Right renal cortex interstitium (tissue), 3 donors: ENCODE data around the gene GMIP. TPM values are rescaled to one million over a fixed set of nuclear protein-coding genes. Genes with fewer than 3 reads are reported as not detected.

Experiments
- DNase-seq, 3 donors: peaks; one replicate each; pipeline ENCODE4 v3.0.0-alpha.2; 2013; ENCODE audit warnings: low read depth in 3 of 3, low spot score in 2 of 3
- polyA plus RNA-seq, 3 donors: library from polyadenylated mRNA; unstranded; fragments of 120-200 nt; gene quantifications; one replicate each; pipeline ENCODE4 v1.2.1, GENCODE V29; 2013; ENCODE audit not compliant: insufficient read length in 3 of 3

Gene GMIP
- polyA plus RNA-seq, 3 donors: 4.1 to 4.5 (median 4.1) TPM

GRCh38 chr19:19636573-19637185, 6.8 kb downstream of the GMIP start:
- DNase-seq: no peak

- no peak for DNase-seq
These were observed 8.1 kb downstream of the GMIP start for GRCh38 chr19:19635313-19635702.

- DNase-seq: no peak
These were observed 8.7 kb downstream of the GMIP start for GRCh38 chr19:19634516-19635312.

- no peak for DNase-seq
These were observed 9.5 kb downstream of the GMIP start for GRCh38 chr19:19633711-19634515.

- no peak for DNase-seq
These were observed 10.8 kb downstream of the GMIP start for GRCh38 chr19:19632661-19633060.

GRCh38 chr19:19631346-19631745, 12.1 kb downstream of the GMIP start:
- no peak for DNase-seq

GRCh38 chr19:19630426-19630825, 13.0 kb downstream of the GMIP start:
- no peak for DNase-seq

- no peak for DNase-seq
These were observed 13.4 kb downstream of the GMIP start for GRCh38 chr19:19630062-19630414.

- DNase-seq: no peak
These were observed 14.8 kb downstream of the GMIP start for GRCh38 chr19:19628501-19629134.

GRCh38 chr19:19627621-19628500, 15.6 kb downstream of the GMIP start, which contains the start of gene LPAR2:
Gene LPAR2 (minus strand): TSS chr19:19628220. CDS start chr19:19627275, 945 bp downstream.
- DNase-seq: no peak

GRCh38 chr19:19626516-19627472, 16.7 kb downstream of the GMIP start:
- no peak for DNase-seq

GRCh38 chr19:19624032-19624570, 19.4 kb downstream of the GMIP start:
- DNase-seq: no peak

- DNase-seq: no peak
These were observed 20.1 kb downstream of the GMIP start for GRCh38 chr19:19623383-19623782.

GRCh38 chr19:19619849-19620210, 23.6 kb downstream of the GMIP start:
- no peak for DNase-seq

- no peak for DNase-seq
These were observed 24.1 kb downstream of the GMIP start for GRCh38 chr19:19619181-19619848.

GRCh38 chr19:19618219-19619051, 25.0 kb downstream of the GMIP start, which contains the start of gene PBX4:
Gene PBX4 (minus strand): TSS chr19:19618687. CDS start chr19:19618629, 58 bp downstream.
- DNase-seq: peak; percentile 81 to 88 (median 87)

- DNase-seq: no peak
These were observed 28.4 kb downstream of the GMIP start for GRCh38 chr19:19615086-19615485.
